GM18873 (cell line): Measurements from ENCODE around the gene ZBP1.

Source experiments
- ATAC-seq: cut with Tn5 transposase; IDR thresholded peaks from one replicate; pipeline ENCODE4 v1.9.1; 2021; ENCODE audit warnings: mild to moderate bottlenecking, moderate library complexity, moderate number of reproducible peaks; ENCODE audit not compliant: unreplicated experiment, low FRiP score

The ZBP1 gene

GRCh38 chr20:57588596-57588995, 31.6 kb downstream of the ZBP1 start:
- no peak for ATAC-seq

DNA sequence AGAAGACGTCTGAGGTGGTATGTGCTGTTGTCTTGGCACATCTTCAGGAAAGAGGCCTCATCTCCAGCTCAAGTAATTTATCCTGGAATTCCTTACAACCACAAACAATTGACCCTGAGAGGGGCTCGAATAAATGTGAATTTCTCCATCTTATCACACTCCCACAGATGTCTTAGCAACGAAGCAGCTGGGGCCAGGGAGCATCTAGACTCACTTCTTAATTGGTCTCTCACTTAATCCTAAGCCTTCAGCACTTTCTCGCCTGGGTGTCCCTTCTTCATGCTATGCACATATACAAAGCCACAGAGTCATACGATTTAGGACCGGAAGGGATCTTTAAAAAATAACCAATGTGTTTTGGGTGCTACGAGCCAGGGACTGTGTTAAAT, 32.2 kb downstream of the ZBP1 start:
- ATAC-seq, result no peak

GRCh38 chr20:57587278-57587988, 32.8 kb downstream of the ZBP1 start:
- no peak for ATAC-seq

DNA sequence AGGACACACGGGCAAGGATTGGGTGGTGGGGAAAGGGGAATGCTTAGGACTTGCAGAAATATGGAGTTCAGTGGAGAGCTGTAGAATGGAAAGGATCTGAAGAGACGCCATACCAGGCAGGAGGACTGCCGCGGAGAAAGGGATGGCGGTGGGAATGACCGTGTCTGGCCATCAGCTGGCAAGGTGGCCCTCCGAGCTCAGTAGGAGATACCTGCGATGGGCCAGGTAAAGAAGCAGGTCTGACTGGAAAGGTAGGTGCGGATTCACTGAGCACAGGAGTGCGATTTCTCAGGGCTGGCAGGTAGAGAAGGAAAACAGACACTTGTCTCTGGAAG, 33.3 kb downstream of the ZBP1 start:
- ATAC-seq, result no peak

GRCh38 chr20:57586370-57586793, 33.8 kb downstream of the ZBP1 start:
- no peak for ATAC-seq

DNA sequence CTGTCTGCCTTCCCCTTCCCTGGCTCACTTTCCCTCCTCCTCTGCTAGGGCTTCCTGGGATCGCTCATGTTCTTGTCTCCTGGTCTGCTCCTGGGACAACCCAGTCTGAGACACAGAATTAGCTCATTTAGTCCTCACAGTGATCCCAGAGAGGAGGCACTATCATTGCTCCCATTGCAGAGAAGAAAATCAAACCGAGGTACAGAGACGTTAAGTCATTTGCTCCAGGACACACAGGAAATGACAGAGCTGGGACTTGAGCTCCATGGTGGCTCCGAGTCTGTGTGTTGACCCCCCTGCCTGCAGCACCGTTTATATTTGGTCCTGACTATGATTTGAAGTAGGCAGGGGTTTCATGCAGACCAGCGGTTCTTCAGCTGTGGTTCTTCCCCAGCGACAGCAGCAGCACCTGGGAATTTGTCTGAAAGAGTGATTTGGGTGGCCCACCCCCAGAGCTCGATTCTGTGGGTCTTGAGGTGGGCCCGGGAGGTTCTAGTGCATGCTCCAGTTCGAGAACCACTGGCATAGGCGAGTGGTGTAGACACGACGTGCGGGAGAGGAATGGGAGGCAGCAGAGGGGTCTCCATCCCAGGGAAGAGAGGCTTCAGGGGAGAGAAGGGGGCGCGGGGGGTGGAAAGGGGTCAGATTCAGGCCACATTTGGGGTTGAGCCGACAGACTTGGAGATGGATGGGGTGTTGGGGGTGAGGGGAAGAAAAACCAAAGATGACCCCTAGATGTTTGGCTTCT, 34.6 kb downstream of the ZBP1 start:
- ATAC-seq, result no peak

- ATAC-seq, result no peak
These were observed 35.3 kb downstream of the ZBP1 start for GRCh38 chr20:57584768-57585461.

DNA sequence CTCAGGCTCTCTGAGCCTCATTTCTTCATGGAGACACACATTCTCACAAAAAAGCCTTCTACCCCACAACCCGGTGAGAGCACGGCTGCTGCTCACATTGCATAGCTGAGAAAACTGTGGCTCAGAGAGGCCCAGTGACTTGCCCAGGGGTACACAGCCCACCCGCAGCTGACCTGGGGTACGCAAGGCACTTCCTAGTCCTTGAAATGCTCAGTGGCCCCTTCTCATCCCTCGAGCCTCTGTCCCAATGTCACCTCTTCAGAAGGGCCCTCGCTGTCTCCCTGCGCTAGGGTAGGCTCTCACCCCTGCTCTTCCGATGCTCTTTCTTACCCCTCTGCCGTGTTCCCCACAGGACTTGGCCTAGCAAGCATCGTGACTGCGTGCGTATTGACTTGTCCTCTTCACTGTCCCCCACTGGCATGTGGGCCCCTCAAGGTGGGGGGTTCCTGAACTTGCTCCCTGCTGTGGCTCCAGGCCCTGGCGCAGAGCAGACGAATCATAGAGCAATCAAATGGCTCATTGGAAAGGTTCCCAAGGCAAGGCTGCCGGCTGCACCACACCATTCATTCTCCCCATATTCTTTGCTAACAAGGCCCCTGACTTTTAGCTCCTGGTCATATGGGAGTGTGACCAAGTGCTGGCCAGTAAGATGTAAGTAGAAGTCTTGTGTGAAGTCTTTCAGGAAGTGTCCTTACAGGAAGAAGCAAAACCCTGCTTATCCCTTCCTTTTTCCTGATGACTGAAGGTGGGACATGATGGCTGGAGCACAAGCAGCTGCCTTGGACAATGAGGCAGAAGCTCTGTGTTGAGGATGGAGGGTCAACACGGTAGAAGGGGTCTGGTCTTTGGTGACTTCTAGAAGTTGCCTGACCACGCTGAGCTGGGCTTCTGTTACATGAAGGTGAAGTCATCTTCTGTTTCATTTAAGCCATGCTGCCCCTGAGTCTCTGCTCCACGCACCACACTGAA, 36.7 kb downstream of the ZBP1 start:
- ATAC-seq, result no peak

GRCh38 chr20:57582432-57583288, 37.6 kb downstream of the ZBP1 start:
- no peak for ATAC-seq

- ATAC-seq, result no peak
These were observed 38.2 kb downstream of the ZBP1 start for GRCh38 chr20:57582029-57582378.

- no peak for ATAC-seq
These were observed 38.8 kb downstream of the ZBP1 start for GRCh38 chr20:57581202-57582028.

GRCh38 chr20:57580478-57581201, 39.6 kb downstream of the ZBP1 start:
- no peak for ATAC-seq

GRCh38 chr20:57579898-57580447, 40.3 kb downstream of the ZBP1 start:
- ATAC-seq, result no peak

GRCh38 chr20:57579331-57579897, 40.8 kb downstream of the ZBP1 start:
- ATAC-seq, result no peak

- no peak for ATAC-seq
These were observed 41.6 kb downstream of the ZBP1 start for GRCh38 chr20:57578476-57579165.

DNA sequence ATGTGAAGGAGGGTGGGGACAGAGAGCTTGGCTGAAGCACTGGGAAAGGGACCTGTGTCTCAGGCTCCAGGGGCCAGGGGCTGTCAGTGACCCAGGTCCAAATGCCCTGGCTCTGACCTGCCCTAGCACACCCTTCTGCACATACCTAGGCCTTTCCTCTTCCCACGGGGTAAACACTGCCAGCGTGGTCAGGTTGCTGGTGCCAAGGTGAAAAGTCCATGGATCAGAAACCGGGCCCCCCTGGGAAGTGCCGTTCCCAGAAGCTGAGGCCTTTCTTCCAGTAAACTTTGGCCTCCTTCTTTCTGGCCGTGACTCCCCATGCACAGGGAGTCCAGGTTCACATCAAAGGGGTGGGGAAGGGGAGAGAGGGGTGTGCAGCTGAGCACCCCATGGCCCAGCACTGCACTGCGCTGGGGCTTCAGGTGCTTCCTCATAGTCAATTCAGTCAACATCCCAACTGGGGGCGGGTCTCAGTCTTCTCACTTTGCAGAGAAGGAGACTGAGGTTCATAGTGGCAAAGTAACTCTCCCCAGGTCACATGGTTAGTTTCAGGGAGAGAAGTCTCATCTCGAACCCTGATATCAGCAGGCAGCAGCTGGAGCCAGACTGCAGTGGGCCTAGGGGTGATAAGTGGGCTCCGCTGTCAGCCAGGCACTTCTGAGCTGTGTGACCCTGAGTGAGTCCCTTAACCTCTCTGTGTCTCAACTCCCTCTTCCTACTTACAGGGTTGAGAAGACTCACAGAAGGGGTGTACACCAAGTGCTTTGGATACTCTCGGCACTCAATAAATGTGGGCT, 42.3 kb downstream of the ZBP1 start:
- ATAC-seq, result no peak
